Smooth muscle cell (in vitro differentiated cells): ENCODE data around the gene PCOLCE2. TPM values are rescaled to one million over a fixed set of nuclear protein-coding genes. Genes with fewer than 3 reads are reported as not detected.

Experiments used
- DNase-seq: peaks from one replicate; lab custom pipeline; 2025; ENCODE audit not compliant: unreplicated experiment; lab: John Stamatoyannopoulos, UW
- H2AFZ ChIP-seq: fragments of 200-600 bp; sonication (generic); 2 replicates; pipeline ENCODE4 v1.6.0; 2016; ENCODE audit warnings: antibody characterized with exemption, low read depth, mild to moderate bottlenecking
- H3F3A ChIP-seq: fragments of 200-600 bp; sonication (generic); 2 replicates; pipeline ENCODE4 v1.6.0; 2017; ENCODE audit warnings: antibody characterized with exemption, low read depth
- H3K27ac ChIP-seq: fragments of 200-600 bp; sonication (generic); 2 replicates; pipeline ENCODE4 v1.5.1; 2016; ENCODE audit warnings: low read depth, mild to moderate bottlenecking
- H3K27me3 ChIP-seq: fragments of 200-600 bp; sonication (generic); 2 replicates; pipeline ENCODE4 v1.6.1; 2016; ENCODE audit warnings: low read depth, mild to moderate bottlenecking
- H3K36me3 ChIP-seq: fragments of 200-600 bp; sonication (generic); 2 replicates; pipeline ENCODE4 v1.5.1; 2016; ENCODE audit warnings: low read depth
- H3K4me1 ChIP-seq: fragments of 200-600 bp; sonication (generic); 2 replicates; pipeline ENCODE4 v1.5.1; 2016; ENCODE audit warnings: low read depth
- H3K4me2 ChIP-seq: fragments of 200-600 bp; sonication (generic); 2 replicates; pipeline ENCODE4 v1.6.0; 2016; ENCODE audit warnings: mild to moderate bottlenecking
- H3K4me3 ChIP-seq: fragments of 200-600 bp; sonication (generic); 2 replicates; pipeline ENCODE4 v1.5.1; 2016; ENCODE audit warnings: mild to moderate bottlenecking
- H3K79me2 ChIP-seq: fragments of 200-600 bp; sonication (generic); 2 replicates; pipeline ENCODE4 v1.6.0; 2016; ENCODE audit warnings: low read depth, mild to moderate bottlenecking
- H3K9ac ChIP-seq: fragments of 200-600 bp; sonication (generic); 2 replicates; pipeline ENCODE4 v1.6.0; 2016; ENCODE audit warnings: low read depth
- H3K9me3 ChIP-seq: fragments of 200-600 bp; sonication (generic); replicated peaks from 2 replicates; pipeline ENCODE4 v1.5.1; 2016; ENCODE audit warnings: low read depth
- H4K20me1 ChIP-seq: fragments of 200-600 bp; sonication (generic); 2 replicates; pipeline ENCODE4 v1.6.0; 2016; ENCODE audit warnings: low read depth
- CTCF ChIP-seq: fragments of 200-600 bp; sonication (generic); IDR thresholded peaks from 2 replicates; pipeline ENCODE4 v1.5.1; 2017; ENCODE audit warnings: borderline replicate concordance, mild to moderate bottlenecking, antibody characterized with exemption; ENCODE audit not compliant: insufficient read depth, poor library complexity, severe bottlenecking
- WGBS: methylation state at CpG from one replicate; pipeline ENCODE4 v1.1.7; 2016; ENCODE audit warnings: low lambda C conversion rate; 5-methylcytosine and 5-hydroxymethylcytosine counted together
- polyA plus RNA-seq: library from polyadenylated mRNA; unstranded; fragments of >200 nt; fragmentation: Nextera tagmentation; extraction: Ambion mirVana; gene quantifications from 2 replicates; pipeline ENCODE4 v1.2.1, GENCODE V29; 2016
- total RNA-seq: library from RNA; depleted of rRNA; stranded (reverse); fragments of >200 nt; gene quantifications from 2 replicates; pipeline ENCODE4 v1.2.3, GENCODE V29; 2014

PCOLCE2 gene
- total and polyA plus RNA-seq, 2 experiments from 2014 or later: 32.5 to 80.9 TPM

DNA sequence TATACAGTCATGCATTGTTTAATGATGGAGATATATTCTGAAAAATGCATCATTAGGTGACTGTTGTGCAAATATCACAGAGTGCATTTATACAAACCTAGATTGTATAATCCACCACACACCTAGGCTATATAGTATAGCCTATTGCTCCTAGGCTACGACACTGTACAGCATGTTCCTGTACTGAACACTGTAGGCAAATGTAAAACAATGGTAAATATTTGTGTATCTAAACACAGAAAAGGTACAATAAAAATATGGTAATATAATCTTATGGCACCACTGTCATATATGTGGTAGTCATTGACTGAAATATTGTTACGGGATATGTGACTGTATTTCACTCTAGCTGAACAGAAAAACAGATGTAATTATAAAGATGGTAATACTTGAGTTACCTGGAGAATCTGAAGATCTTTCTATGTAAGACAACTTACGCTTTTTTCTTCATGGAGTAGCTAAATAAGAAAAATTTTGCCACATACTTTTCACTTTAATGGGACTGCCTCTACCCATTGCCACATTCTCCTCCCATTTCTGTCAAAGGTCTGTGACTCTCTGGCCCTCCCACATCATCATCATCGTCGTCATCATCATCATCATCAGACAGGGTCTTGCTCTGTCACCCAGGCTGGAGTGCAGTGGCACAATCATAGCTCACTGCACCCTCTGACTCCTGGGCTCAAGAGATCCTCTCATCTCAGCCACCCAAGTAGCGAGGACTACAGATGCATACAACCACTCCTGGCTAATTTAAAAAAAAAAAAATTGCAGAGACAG, 7.2 kb downstream of the PCOLCE2 start:
- Histone ChIP-seq H3F3A (peaks cover 6% of the 10 kb centered on the region), H3K4me2 (no peak overlapping the region), H3K9ac (no peak overlapping the region), H2AFZ (no peak overlapping the region), H3K79me2 (peaks cover 12% of the 10 kb centered on the region), H3K4me1 (no peaks in the 10 kb centered on the region), H3K27ac (no peak overlapping the region), H4K20me1 (no peaks in the 10 kb centered on the region), H3K9me3 (no peaks in the 10 kb centered on the region), H3K36me3 (no peaks in the 10 kb centered on the region), H3K27me3 (no peaks in the 10 kb centered on the region), H3K4me3 (no peak overlapping the region)
- TF ChIP-seq CTCF: no peak
- 98% methylated on average over 6 of the region's 6 CpGs for WGBS
- DNase-seq: no peak

GRCh38 chr3:142878649-142879300, 10.1 kb downstream of the PCOLCE2 start:
- no peak for TF ChIP-seq CTCF
- no peak for DNase-seq
- H3K9ac ChIP-seq: no peak overlapping the region

DNA sequence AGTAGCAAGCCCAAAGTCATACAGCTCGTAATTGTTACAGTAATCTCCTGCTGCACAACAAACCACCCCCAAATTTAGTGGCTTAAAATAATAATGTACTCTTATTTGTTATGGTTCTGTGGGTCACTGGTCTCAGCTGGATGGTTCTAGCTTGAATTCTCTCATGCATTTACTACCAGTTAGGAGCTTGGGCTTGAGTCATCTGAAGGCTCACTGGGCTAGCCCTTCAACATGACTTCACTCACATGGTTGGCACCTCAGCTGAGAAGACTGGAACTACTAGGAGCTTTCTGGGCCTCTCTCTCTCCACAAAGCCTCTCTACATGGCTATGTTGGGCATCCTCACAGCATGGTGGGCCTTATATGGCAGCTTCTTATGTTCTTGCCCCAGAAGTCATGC, 12.5 kb downstream of the PCOLCE2 start:
- Histone ChIP-seq H4K20me1 (no peaks in the 10 kb centered on the region), H3K27me3 (no peaks in the 10 kb centered on the region), H3K79me2 (peaks cover 7% of the 10 kb centered on the region), H3K4me2 (no peak overlapping the region), H3F3A (no peaks in the 10 kb centered on the region), H3K9ac (no peak overlapping the region), H3K4me3 (no peak overlapping the region), H3K9me3 (no peaks in the 10 kb centered on the region), H2AFZ (no peak overlapping the region), H3K27ac (no peak overlapping the region), H3K4me1 (no peaks in the 10 kb centered on the region), H3K36me3 (no peaks in the 10 kb centered on the region)
- no peak for DNase-seq
- 97% methylated on average over 1 of the region's 1 CpG for whole genome bisulfite sequencing
- TF ChIP-seq CTCF: no peak

More at GRCh38 chr3:142878649-142879300, 10.1 kb downstream of the PCOLCE2 start:
- Histone ChIP-seq H3F3A (no peaks in the 10 kb centered on the region), H2AFZ (peak overlapping the region; percentile 33), H3K79me2 (peaks cover 12% of the 10 kb centered on the region), H3K4me3 (no peak overlapping the region), H3K4me2 (no peak overlapping the region), H3K9me3 (no peaks in the 10 kb centered on the region), H3K36me3 (no peaks in the 10 kb centered on the region), H3K4me1 (no peaks in the 10 kb centered on the region), H4K20me1 (no peaks in the 10 kb centered on the region), H3K27ac (peak overlapping the region; percentile 5), H3K27me3 (no peaks in the 10 kb centered on the region)
- WGBS: 75% methylated on average over 4 of the region's 4 CpGs
